HepG2 (cell line): ENCODE data around the gene CASD1. TPM values are rescaled to one million over a fixed set of nuclear protein-coding genes. Genes with fewer than 3 reads are reported as not detected.

ENCODE experiments used
- ATAC-seq: fragments of 200-7000 bp; cut with Tn5 transposase; 3 replicates; pipeline ENCODE4 v1.9.1; 2020; ENCODE audit warnings: mild to moderate bottlenecking, moderate library complexity
- BruUV-seq: library from RNA; stranded (reverse); fragments of 400-500 nt; replicated peaks from 2 replicates; lab custom pipeline; 2021; lab: Mats Ljungman, UMichigan
- CTCF ChIA-PET: fragments of 300-600 bp; formaldehyde crosslinking; extraction: SDS; loops from one replicate; lab custom pipeline; 2021; ENCODE audit warnings: low total read pairs, inconsistent platforms, low intra/inter-chr PET ratio; lab: Yijun Ruan, JAX
- POLR2A ChIA-PET: fragments of 350-600 bp; sonication (Branson Sonifier 250); formaldehyde crosslinking; loops from one replicate; lab custom pipeline; 2020; ENCODE audit warnings: antibody characterized with exemption, inconsistent platforms; lab: Yijun Ruan, JAX
- DNase-seq: peaks from one replicate; pipeline ENCODE4 v3.0.0-alpha.2; 2015; ENCODE audit warnings: low spot score
- FAIRE-seq: peaks from 3 replicates; lab custom pipeline; 2011; peaks lifted over from hg19 to GRCh38; lab: Jason Lieb, UNC
- H2AFZ ChIP-seq: one replicate; pipeline ENCODE4 v1.6.1; 2011; ENCODE audit warnings: low read length, inconsistent platforms
- H3K27ac ChIP-seq: fragments of 300-600 bp; 3 replicates; pipeline ENCODE4 v1.8.0; 2011; ENCODE audit warnings: mixed run types, mild to moderate bottlenecking, mixed read lengths, low read length, inconsistent platforms; ENCODE audit not compliant: insufficient read depth; ENCODE audit errors: extremely low read length
- H3K27me3 ChIP-seq, 2 experiments: fragments of 200-600 bp in 1 of 2; 2 replicates in 1 of 2; 3 replicates in 1 of 2; pipeline versions ENCODE4 v1.6.0 to v1.8.0; 2011; ENCODE audit warnings: low read length in 2 of 2, mild to moderate bottlenecking in 2 of 2, moderate library complexity in 2 of 2, inconsistent platforms in 1 of 2; ENCODE audit not compliant: insufficient read depth in 2 of 2, control insufficient read depth in 1 of 2
- H3K36me3 ChIP-seq, 2 experiments: fragments of 200-600 bp in 1 of 2; replicated peaks in 1 of 2; 2 replicates in 1 of 2; 3 replicates in 1 of 2; pipeline versions ENCODE4 v1.5.1 to v1.8.0; 2011; ENCODE audit warnings: low read length in 2 of 2, inconsistent platforms in 1 of 2; ENCODE audit not compliant: insufficient read depth in 2 of 2, control insufficient read depth in 1 of 2
- H3K4me1 ChIP-seq: 2 replicates; pipeline ENCODE4 v1.5.1; 2012; ENCODE audit warnings: low read length, inconsistent platforms; ENCODE audit not compliant: insufficient read depth
- H3K4me2 ChIP-seq: 2 replicates; pipeline ENCODE4 v1.6.0; 2011; ENCODE audit warnings: low read depth, low read length, inconsistent platforms
- H3K4me3 ChIP-seq, 3 experiments: fragments of 200-600 bp in 1 of 3; sonication (generic), shearing (Covaris generic) in 1 of 3; replicated peaks in 1 of 3; 2 replicates each; pipeline ENCODE4 v1.5.1; 2011 to 2016; ENCODE audit warnings: low read length in 3 of 3, inconsistent platforms in 2 of 3, low read depth in 2 of 3, mild to moderate bottlenecking in 2 of 3, control low read depth in 1 of 3, mixed read lengths in 1 of 3; ENCODE audit not compliant: insufficient read depth in 1 of 3
- H3K79me2 ChIP-seq: one replicate; pipeline ENCODE4 v1.6.1; 2011; ENCODE audit warnings: low read length, inconsistent platforms; ENCODE audit not compliant: insufficient read depth
- H3K9ac ChIP-seq: 2 replicates; pipeline ENCODE4 v1.6.0; 2011; ENCODE audit warnings: mild to moderate bottlenecking, low read depth, low read length, inconsistent platforms; ENCODE audit not compliant: insufficient read depth
- H3K9me3 ChIP-seq: 2 replicates; pipeline ENCODE4 v1.5.1; 2012; ENCODE audit warnings: mild to moderate bottlenecking, low read length
- H4K20me1 ChIP-seq: 2 replicates; pipeline ENCODE4 v1.6.0; 2011; ENCODE audit warnings: inconsistent platforms, mild to moderate bottlenecking, low read length, moderate library complexity; ENCODE audit not compliant: insufficient read depth
- ATRX ChIP-seq: sonication (generic); formaldehyde crosslinking; IDR thresholded peaks from 2 replicates; pipeline ENCODE4 v1.4.0; 2020; ENCODE audit warnings: missing genetic modification reagents, borderline replicate concordance
- CREB1 ChIP-seq, 2 experiments: fragments of 450-650 bp in 1 of 2; IDR thresholded peaks; 2 replicates each; pipeline ENCODE4 v1.6.1; 2016 to 2017; ENCODE audit warnings: control low read depth in 1 of 2, mild to moderate bottlenecking in 1 of 2, missing compliant biosample characterization in 1 of 2, missing genetic modification characterization in 1 of 2
- E2F1 ChIP-seq: sonication (generic); formaldehyde crosslinking; IDR thresholded peaks from 2 replicates; pipeline ENCODE4 v1.5.0; 2020; ENCODE audit warnings: missing genetic modification reagents
- EEA1 ChIP-seq: sonication (generic); formaldehyde crosslinking; IDR thresholded peaks from 2 replicates; pipeline ENCODE4 v1.5.1; 2020; ENCODE audit warnings: mild to moderate bottlenecking, missing genetic modification reagents, borderline replicate concordance
- HNF4A ChIP-seq: sonication (generic); formaldehyde crosslinking; IDR thresholded peaks from 2 replicates; pipeline ENCODE4 v1.4.0; 2020; ENCODE audit warnings: missing genetic modification reagents
- JUN ChIP-seq: sonication (generic); formaldehyde crosslinking; IDR thresholded peaks from 2 replicates; pipeline ENCODE4 v1.4.0; 2020; ENCODE audit warnings: mild to moderate bottlenecking, missing genetic modification reagents
- NFATC3 ChIP-seq: sonication (generic); formaldehyde crosslinking; IDR thresholded peaks from 2 replicates; pipeline ENCODE4 v1.5.1; 2020; ENCODE audit warnings: mild to moderate bottlenecking, missing genetic modification reagents
- NFIC ChIP-seq: IDR thresholded peaks from 2 replicates; pipeline ENCODE4 v1.6.1; 2012; ENCODE audit warnings: mild to moderate bottlenecking, low read length, inconsistent platforms
- RNF2 ChIP-seq: fragments of 450-650 bp; conservative IDR thresholded peaks from 2 replicates; pipeline ENCODE4 v1.6.1; 2016; ENCODE audit warnings: low read depth
- TRAFD1 ChIP-seq: sonication (generic); formaldehyde crosslinking; IDR thresholded peaks from 2 replicates; pipeline ENCODE4 v1.5.1; 2020; ENCODE audit warnings: missing genetic modification reagents, mild to moderate bottlenecking, borderline replicate concordance
- ZNF281 ChIP-seq: sonication (generic); formaldehyde crosslinking; IDR thresholded peaks from 2 replicates; pipeline ENCODE4 v1.4.0; 2020; ENCODE audit warnings: missing genetic modification reagents, borderline replicate concordance
- ZNF33A ChIP-seq: sonication (generic); formaldehyde crosslinking; IDR thresholded peaks from 2 replicates; pipeline ENCODE4 v1.5.1; 2020; ENCODE audit warnings: missing genetic modification reagents, mild to moderate bottlenecking, moderate library complexity, borderline replicate concordance
- ZNF414 ChIP-seq: sonication (generic); formaldehyde crosslinking; IDR thresholded peaks from 2 replicates; pipeline ENCODE4 v1.5.0; 2020; ENCODE audit warnings: missing genetic modification reagents
- ZNF878 ChIP-seq: sonication (generic); formaldehyde crosslinking; IDR thresholded peaks from 2 replicates; pipeline ENCODE4 v1.8.1; 2023; ENCODE audit warnings: mild to moderate bottlenecking, missing genetic modification reagents, moderate library complexity
- WGBS: methylation state at CpG from one replicate; pipeline ENCODE4 v1.1.6; 2017; ENCODE audit warnings: low lambda C conversion rate; 5-methylcytosine and 5-hydroxymethylcytosine counted together
- in situ Hi-C: cut with HindIII; loops from 2 replicates; pipeline ENCODE4 v1.10.0; 2017; ENCODE audit warnings: low pct_unique_long_range_greater_than_20kb; ENCODE audit not compliant: extremely low pct_ligation_motif_present
- intact Hi-C: fragments of 100-400 bp; cut with micrococcal nuclease; formaldehyde crosslinking; loops from one replicate; pipeline ENCODE4 v1.10.0; 2022; ENCODE audit not compliant: unreplicated experiment
- polyA plus RNA-seq, 8 experiments: library from polyadenylated mRNA; depleted of rRNA in 3 of 8; stranded (reverse) in 7 of 8; unstranded in 1 of 8; fragments of >200 nt; fragmentation: Illumina TruSeq in 4 of 8; extraction: Trizol in 4 of 8; gene quantifications; 2 replicates each; pipeline versions ENCODE4 v1.2.1 to v1.2.3, GENCODE V29; 2011 to 2016; ENCODE audit warnings: low read depth in 4 of 8, missing spikeins in 1 of 8, mixed read lengths in 1 of 8; ENCODE audit not compliant: insufficient read depth in 1 of 8
- total RNA-seq, 5 experiments: library from RNA; depleted of rRNA; stranded (reverse); fragments of >200 nt; fragmentation: Illumina TruSeq; extraction: Trizol; gene quantifications; 2 replicates each; pipeline ENCODE4 v1.2.3, GENCODE V29; 2016; ENCODE audit warnings: low read depth in 1 of 5
- TF ChIP-seq, protein P1 (sequence below): sonication (generic); formaldehyde crosslinking; IDR thresholded peaks from 2 replicates; pipeline ENCODE4 v1.8.1; 2023; ENCODE audit warnings: mild to moderate bottlenecking, missing genetic modification reagents

The CASD1 gene
- total and polyA plus RNA-seq, 2 of the 13 experiments (the other 11 are each of a cell fraction or from before 2014, with no cell fraction given) = 22.9 to 32.6 TPM

- no peaks in the 10 kb centered on the region for H3K27me3 ChIP-seq
- DNase-seq = no peak
- H3K79me2 ChIP-seq = no peaks in the 10 kb centered on the region
- TF ChIP-seq, protein P1, sequence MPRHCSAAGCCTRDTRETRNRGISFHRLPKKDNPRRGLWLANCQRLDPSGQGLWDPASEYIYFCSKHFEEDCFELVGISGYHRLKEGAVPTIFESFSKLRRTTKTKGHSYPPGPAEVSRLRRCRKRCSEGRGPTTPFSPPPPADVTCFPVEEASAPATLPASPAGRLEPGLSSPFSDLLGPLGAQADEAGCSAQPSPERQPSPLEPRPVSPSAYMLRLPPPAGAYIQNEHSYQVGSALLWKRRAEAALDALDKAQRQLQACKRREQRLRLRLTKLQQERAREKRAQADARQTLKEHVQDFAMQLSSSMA (CRISPR knock-in tag) = no peak
- TF ChIP-seq HNF4A (CRISPR knock-in tag) (no peak), E2F1 (CRISPR knock-in tag) (no peak), ZNF878 (no peak), ZNF414 (CRISPR knock-in tag) (no peak), NFATC3 (no peak), EEA1 (no peak), TRAFD1 (CRISPR knock-in tag) (no peak), RNF2 (no peak), JUN (CRISPR knock-in tag) (no peak), ZNF33A (CRISPR knock-in tag) (no peak), CREB1 (IDR thresholded peaks at IDR 0.05) (no peak), CREB1 (CRISPR knock-in tag; IDR thresholded peaks at IDR 0.05) (no peak), ZNF281 (CRISPR knock-in tag) (no peak), ATRX (no peak), NFIC (no peak)
- H4K20me1 ChIP-seq = no peaks in the 10 kb centered on the region
- H3K9ac ChIP-seq = no peak overlapping the region
- in situ Hi-C loops = loop anchor here (25.0 kb wide), 1 partner anchor 566 kb away; no protein-coding TSS in a partner anchor
- 1% methylated on average over 2 of the region's 2 CpGs for WGBS
- H3K4me3 ChIP-seq = no peak overlapping the region
- H3K4me2 ChIP-seq = no peak overlapping the region
- ChIA-PET CTCF (no interaction called here), POLR2A (no interaction called here)
- H3K27ac ChIP-seq = no peak overlapping the region
- FAIRE-seq = no peak
- peaks cover 10% of the 10 kb centered on the region for H3K4me1 ChIP-seq
- no peak overlapping the region for H2AFZ ChIP-seq
- ATAC-seq = no peak
- H3K36me3 ChIP-seq = no peaks in the 10 kb centered on the region
- intact Hi-C loops = no loop called here
- H3K9me3 ChIP-seq = peaks cover 14% of the 10 kb centered on the region
- no TSS peak for BruUV-seq
Measured at GRCh38 chr7:94471604-94472003, 38.0 kb upstream of the CASD1 start.
